ENCODE data around the gene POC1A. TPM values are rescaled to one million over a fixed set of nuclear protein-coding genes. Genes with fewer than 3 reads are reported as not detected.

POC1A gene
- total RNA-seq, 1 experiment from 2014 or later: 29.0 TPM

DNA sequence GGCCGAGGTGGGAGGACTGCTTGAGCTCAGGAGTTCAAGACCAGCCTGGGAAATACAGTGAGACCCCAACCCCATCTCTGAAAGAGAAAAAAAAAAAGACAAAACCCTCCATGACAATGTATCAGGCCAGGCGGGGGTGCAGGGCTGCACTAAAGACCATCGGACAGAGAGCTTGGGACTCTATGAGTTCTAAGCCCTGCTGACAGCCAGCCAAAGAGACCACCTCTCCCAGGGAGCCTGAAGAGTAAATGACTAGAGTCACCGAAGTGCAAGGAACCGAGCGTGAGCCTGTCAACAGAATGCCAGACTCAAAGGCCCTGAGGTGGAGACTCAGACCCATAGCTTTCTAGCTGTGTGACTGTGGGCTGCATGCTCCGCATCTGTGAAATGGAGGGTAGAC, 12.5 kb downstream of the POC1A start:
- Histone ChIP-seq H3K9me3 (ENCODE audit: control insufficient read depth, low read depth, low read length) (no peaks in the 10 kb centered on the region), H2BK12ac (ENCODE audit: insufficient read length, low read depth, low read length) (no peak overlapping the region), H2BK5ac (ENCODE audit: insufficient read length, low read length) (no peak overlapping the region), H3K27ac (ENCODE audit: insufficient read length, low read depth, low read length) (no peak overlapping the region), H2AFZ (ENCODE audit: low read length) (no peak overlapping the region), H3K4me1 (ENCODE audit: insufficient read depth, low read length) (no peaks in the 10 kb centered on the region), H3K4ac (ENCODE audit: low read depth, low read length) (no peak overlapping the region), H4K20me1 (ENCODE audit: control insufficient read depth, insufficient read depth, insufficient read length) (peaks cover 7% of the 10 kb centered on the region), H4K91ac (ENCODE audit: insufficient read length, low read depth, low read length) (no peak overlapping the region), H3K79me2 (ENCODE audit: insufficient read depth, low read length) (no peaks in the 10 kb centered on the region), H2BK15ac (ENCODE audit: low read depth, low read length) (no peak overlapping the region), H3T11ph (ENCODE audit: low read length) (no peak overlapping the region), H3K18ac (ENCODE audit: insufficient read length, low read depth, low read length) (no peak overlapping the region), H2AK5ac (ENCODE audit: insufficient read length, low read length) (no peak overlapping the region), H3K79me1 (ENCODE audit: insufficient read depth, low read depth, low read length, poor library complexity, severe bottlenecking) (no peaks in the 10 kb centered on the region), H2BK20ac (ENCODE audit: low read depth, low read length, poor library complexity, severe bottlenecking) (no peak overlapping the region), H3K23me2 (ENCODE audit: insufficient read length, low read depth, low read length, poor library complexity, severe bottlenecking) (no peaks in the 10 kb centered on the region), H2BK120ac (ENCODE audit: low read depth, low read length, poor library complexity, severe bottlenecking) (no peak overlapping the region), H3K27me3 (ENCODE audit: insufficient read depth, low read length) (no peaks in the 10 kb centered on the region), H3K4me2 (ENCODE audit: insufficient read depth, insufficient read length, low read length) (no peak overlapping the region), H4K5ac (ENCODE audit: insufficient read length, low read depth, low read length) (no peak overlapping the region), H3K9ac (ENCODE audit: extremely low read depth, insufficient read length, low read length) (no peak overlapping the region), H3K14ac (ENCODE audit: insufficient read depth, low read length) (no peak overlapping the region), H3K23ac (ENCODE audit: insufficient read length, low read depth, low read length) (no peak overlapping the region), H3K56ac (ENCODE audit: insufficient read length, low read depth, low read length) (no peak overlapping the region), H4K8ac (replicated peaks; ENCODE audit: insufficient read length, low read depth, low read length) (no peak overlapping the region)
- WGBS (ENCODE audit: extremely low coverage, insufficient read length, low lambda C conversion rate): no CpG with 5 or more reads among the region's 7 CpGs
- peaks cover 3 to 4% of the 10 kb centered on the region in 2 experiments for H3K4me1 Mint-ChIP-seq
- no peak overlapping the region for H3K4me3 Mint-ChIP-seq
- H3K9me3 Mint-ChIP-seq: no peaks in the 10 kb centered on the region
- H3K27ac Mint-ChIP-seq: no peak overlapping the region
- DNase-seq: no peak
- H3K36me3 Mint-ChIP-seq (ENCODE audit: insufficient read depth in 1 of 3, low read depth in 3 of 3): peaks cover 34 to 79% (median 69%) of the 10 kb centered on the region in 3 experiments
- TF ChIP-seq, protein P1, sequence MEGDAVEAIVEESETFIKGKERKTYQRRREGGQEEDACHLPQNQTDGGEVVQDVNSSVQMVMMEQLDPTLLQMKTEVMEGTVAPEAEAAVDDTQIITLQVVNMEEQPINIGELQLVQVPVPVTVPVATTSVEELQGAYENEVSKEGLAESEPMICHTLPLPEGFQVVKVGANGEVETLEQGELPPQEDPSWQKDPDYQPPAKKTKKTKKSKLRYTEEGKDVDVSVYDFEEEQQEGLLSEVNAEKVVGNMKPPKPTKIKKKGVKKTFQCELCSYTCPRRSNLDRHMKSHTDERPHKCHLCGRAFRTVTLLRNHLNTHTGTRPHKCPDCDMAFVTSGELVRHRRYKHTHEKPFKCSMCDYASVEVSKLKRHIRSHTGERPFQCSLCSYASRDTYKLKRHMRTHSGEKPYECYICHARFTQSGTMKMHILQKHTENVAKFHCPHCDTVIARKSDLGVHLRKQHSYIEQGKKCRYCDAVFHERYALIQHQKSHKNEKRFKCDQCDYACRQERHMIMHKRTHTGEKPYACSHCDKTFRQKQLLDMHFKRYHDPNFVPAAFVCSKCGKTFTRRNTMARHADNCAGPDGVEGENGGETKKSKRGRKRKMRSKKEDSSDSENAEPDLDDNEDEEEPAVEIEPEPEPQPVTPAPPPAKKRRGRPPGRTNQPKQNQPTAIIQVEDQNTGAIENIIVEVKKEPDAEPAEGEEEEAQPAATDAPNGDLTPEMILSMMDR (conservative IDR thresholded peaks at IDR 0.05): no peak
- H3K27me3 Mint-ChIP-seq (ENCODE audit: low read depth): no peaks in the 10 kb centered on the region

Data from H9 (cell line).